ENCODE results near the gene PANX2. TPM values are rescaled to one million over a fixed set of nuclear protein-coding genes. Genes with fewer than 3 reads are reported as not detected.

The PANX2 gene
- total and polyA plus RNA-seq, 2 of the 13 experiments (the other 11 are each of a cell fraction or from before 2014, with no cell fraction given) = 0.15 to 1.1 TPM

- FAIRE-seq = no peak
- H3K4me2 ChIP-seq (ENCODE audit: low read depth, low read length) = no peak overlapping the region
- no peak for ATAC-seq
- H3K36me3 ChIP-seq (replicated peaks in 1 of 2; ENCODE audit: control insufficient read depth in 1 of 2, insufficient read depth in 2 of 2, low read length in 2 of 2) = peaks cover 17 to 39% of the 10 kb centered on the region in 2 experiments; a peak in 4 of 5 replicates
- intact Hi-C loops (cut with micrococcal nuclease; ENCODE audit: unreplicated experiment) = no loop called here
- POLR2A ChIA-PET = no interaction called here
- H3K9ac ChIP-seq (ENCODE audit: insufficient read depth, low read depth, low read length) = no peak overlapping the region
- H4K20me1 ChIP-seq (ENCODE audit: insufficient read depth, low read length) = no peaks in the 10 kb centered on the region
- H3K79me2 ChIP-seq (ENCODE audit: insufficient read depth, low read length) = no peaks in the 10 kb centered on the region
- no peak overlapping the region for H3K4me3 ChIP-seq (replicated peaks in 1 of 3; ENCODE audit: insufficient read depth in 1 of 3, low read depth in 2 of 3, low read length in 3 of 3)
- H3K27ac ChIP-seq (ENCODE audit: extremely low read length, insufficient read depth, low read length) = no peak overlapping the region
- no peaks in the 10 kb centered on the region for H3K27me3 ChIP-seq (ENCODE audit: control insufficient read depth in 1 of 2, insufficient read depth in 2 of 2, low read length in 2 of 2)
- 97% methylated on average over 15 of the region's 31 CpGs for WGBS (ENCODE audit: low lambda C conversion rate)
- no peak overlapping the region for H2AFZ ChIP-seq (ENCODE audit: low read length)
- BruUV-seq (replicated peaks) = no TSS peak
- no peak for DNase-seq (ENCODE audit: low spot score)
- in situ Hi-C loops (cut with HindIII; ENCODE audit: extremely low pct_ligation_motif_present, low pct_unique_long_range_greater_than_20kb) = no loop called here
- peaks cover 11% of the 10 kb centered on the region for H3K4me1 ChIP-seq (ENCODE audit: insufficient read depth, low read length)
- no peaks in the 10 kb centered on the region for H3K9me3 ChIP-seq (ENCODE audit: low read length)
- CTCF ChIA-PET (ENCODE audit: low intra/inter-chr PET ratio, low total read pairs) = no interaction called here
- TF ChIP-seq ZFP90 (CRISPR knock-in tag; IDR thresholded peaks at IDR 0.05; ENCODE audit: borderline replicate concordance) = no peak
- no peak for TF ChIP-seq RARA (CRISPR knock-in tag; IDR thresholded peaks at IDR 0.05)
- no peak for TF ChIP-seq ZNF205 (CRISPR knock-in tag; IDR thresholded peaks at IDR 0.05)
- no peak for TF ChIP-seq ZNF414 (CRISPR knock-in tag; IDR thresholded peaks at IDR 0.05)
- TF ChIP-seq MBD4 (IDR thresholded peaks at IDR 0.05; ENCODE audit: borderline replicate concordance, low read length) = no peak
- no peak for TF ChIP-seq MED13 (CRISPR knock-in tag; IDR thresholded peaks at IDR 0.05)
- TF ChIP-seq NRL (CRISPR knock-in tag; IDR thresholded peaks at IDR 0.05; ENCODE audit: borderline replicate concordance) = no peak
- no peak for TF ChIP-seq ZFP36 (IDR thresholded peaks at IDR 0.05; ENCODE audit: borderline replicate concordance, low read depth, low read length, partially characterized antibody)
- no peak for TF ChIP-seq UBTF (CRISPR knock-in tag; IDR thresholded peaks at IDR 0.05)
- TF ChIP-seq NR2C2 (CRISPR knock-in tag; IDR thresholded peaks at IDR 0.05; ENCODE audit: borderline replicate concordance) = no peak
- no peak for TF ChIP-seq ZNF709 (CRISPR knock-in tag; IDR thresholded peaks at IDR 0.05)
- no peak for TF ChIP-seq REXO4 (CRISPR knock-in tag; IDR thresholded peaks at IDR 0.05; ENCODE audit: borderline replicate concordance)
- TF ChIP-seq RELA (CRISPR knock-in tag; IDR thresholded peaks at IDR 0.05) = no peak
- no peak for TF ChIP-seq MAFG (CRISPR knock-in tag; IDR thresholded peaks at IDR 0.05)
- TF ChIP-seq JUNB (CRISPR knock-in tag; IDR thresholded peaks at IDR 0.05; ENCODE audit: borderline replicate concordance) = no peak
- no peak for TF ChIP-seq BCL3 (CRISPR knock-in tag; IDR thresholded peaks at IDR 0.05)
These were observed 55.7 kb downstream of the PANX2 start for GRCh38 chr22:50226063-50226874.

All from HepG2 (cell line).